ENCODE data around the gene TBX1.

The TBX1 gene

GRCh38 chr22:19733755-19734154 lies 26.8 kb upstream of the TBX1 start:
- H3K4me3 ChIP-seq (ENCODE audit: low read depth, low read length) = no peak overlapping the region
- DNase-seq (ENCODE audit: low read depth) = no peak
- TF ChIP-seq CTCF (IDR thresholded peaks at IDR 0.05; ENCODE audit: low read depth, low read length, missing control alignments) = no peak
- in situ Hi-C loops (cut with HindIII; ENCODE audit: low sequenced_read_pairs) = no loop called here

- no peak for DNase-seq (ENCODE audit: low read depth)
- in situ Hi-C loops (cut with HindIII; ENCODE audit: low sequenced_read_pairs) = no loop called here
- no peak for TF ChIP-seq CTCF (IDR thresholded peaks at IDR 0.05; ENCODE audit: low read depth, low read length, missing control alignments)
- H3K4me3 ChIP-seq (ENCODE audit: low read depth, low read length) = no peak overlapping the region
Observed at GRCh38 chr22:19734163-19734562, 26.4 kb upstream of the TBX1 start.

GRCh38 chr22:19734837-19735382 lies 25.7 kb upstream of the TBX1 start:
- no peak for DNase-seq (ENCODE audit: low read depth)
- no peak overlapping the region for H3K4me3 ChIP-seq (ENCODE audit: low read depth, low read length)
- TF ChIP-seq CTCF (IDR thresholded peaks at IDR 0.05; ENCODE audit: low read depth, low read length, missing control alignments) = no peak
- in situ Hi-C loops (cut with HindIII; ENCODE audit: low sequenced_read_pairs) = no loop called here

- H3K4me3 ChIP-seq (ENCODE audit: low read depth, low read length) = no peak overlapping the region
Observed at GRCh38 chr22:19735665-19736510, 24.7 kb upstream of the TBX1 start.

GRCh38 chr22:19737846-19738663 lies 22.5 kb upstream of the TBX1 start:
- in situ Hi-C loops (cut with HindIII; ENCODE audit: low sequenced_read_pairs) = no loop called here
- H3K4me3 ChIP-seq (ENCODE audit: low read depth, low read length) = no peak overlapping the region
- no peak for TF ChIP-seq CTCF (IDR thresholded peaks at IDR 0.05; ENCODE audit: low read depth, low read length, missing control alignments)
- no peak for DNase-seq (ENCODE audit: low read depth)

More at GRCh38 chr22:19735665-19736510, 24.7 kb upstream of the TBX1 start:
- in situ Hi-C loops (cut with HindIII; ENCODE audit: low sequenced_read_pairs) = no loop called here
- no peak for DNase-seq (ENCODE audit: low read depth)
- no peak for TF ChIP-seq CTCF (IDR thresholded peaks at IDR 0.05; ENCODE audit: low read depth, low read length, missing control alignments)

GRCh38 chr22:19738664-19739447 lies 21.7 kb upstream of the TBX1 start:
- no peak overlapping the region for H3K4me3 ChIP-seq (ENCODE audit: low read depth, low read length)
- DNase-seq (ENCODE audit: low read depth) = no peak
- no peak for TF ChIP-seq CTCF (IDR thresholded peaks at IDR 0.05; ENCODE audit: low read depth, low read length, missing control alignments)
- in situ Hi-C loops (cut with HindIII; ENCODE audit: low sequenced_read_pairs) = no loop called here
